SK-N-SH (cell line): Measurements from ENCODE around the gene OR2T10. TPM values are rescaled to one million over a fixed set of nuclear protein-coding genes. Genes with fewer than 3 reads are reported as not detected.

Experiments
- CTCF ChIA-PET: fragments of 300-600, 350-600 bp; formaldehyde crosslinking; extraction: SDS; loops from one replicate; lab custom pipeline; 2021; lab: Yijun Ruan, JAX
- POLR2A ChIA-PET: fragments of 350-600 bp; sonication (Branson Sonifier 250); formaldehyde crosslinking; extraction: SDS; loops from one replicate; lab custom pipeline; 2020; ENCODE audit warnings: antibody characterized with exemption, inconsistent platforms; lab: Yijun Ruan, JAX
- DNase-seq: peaks from one replicate; pipeline ENCODE4 v3.0.0; 2012
- H2AFZ ChIP-seq: fragments of 200-600 bp; sonication (generic); 2 replicates; pipeline ENCODE4 v1.8.1; 2016; ENCODE audit warnings: antibody characterized with exemption, mild to moderate bottlenecking, low read depth
- H3F3A ChIP-seq: fragments of 200-600 bp; sonication (generic); replicated peaks from 2 replicates; pipeline ENCODE3; 2016; ENCODE audit warnings: antibody characterized with exemption, mild to moderate bottlenecking; ENCODE audit not compliant: insufficient read depth
- H3K27ac ChIP-seq, 2 experiments: fragments of 200-500 bp in 1 of 2; fragments of 200-600 bp in 1 of 2; sonication (Bioruptor generic) in 1 of 2; sonication (generic), shearing (Covaris generic) in 1 of 2; 2 replicates each; pipeline versions ENCODE4 v1.5.1 to v1.6.1; 2014 to 2016; ENCODE audit warnings: low read depth in 2 of 2, inconsistent platforms in 1 of 2, low read length in 1 of 2, mild to moderate bottlenecking in 1 of 2, mixed read lengths in 1 of 2
- H3K27me3 ChIP-seq: fragments of 200-600 bp; sonication (generic), shearing (Covaris generic); 2 replicates; pipeline ENCODE4 v1.6.1; 2016; ENCODE audit warnings: mixed run types; ENCODE audit not compliant: insufficient read depth
- H3K36me3 ChIP-seq, 2 experiments: fragments of 200-500 bp in 1 of 2; fragments of 200-600 bp in 1 of 2; sonication (Bioruptor generic) in 1 of 2; sonication (generic) in 1 of 2; replicated peaks in 1 of 2; 2 replicates each; pipeline versions ENCODE3 to v1.5.1; 2014 to 2016; ENCODE audit warnings: low read length in 1 of 2, mild to moderate bottlenecking in 1 of 2; ENCODE audit not compliant: insufficient read depth in 2 of 2, control insufficient read depth in 1 of 2
- H3K4me1 ChIP-seq, 2 experiments: fragments of 200-500 bp in 1 of 2; fragments of 200-600 bp in 1 of 2; sonication (Bioruptor generic) in 1 of 2; sonication (generic), shearing (Covaris generic) in 1 of 2; 2 replicates each; pipeline versions ENCODE4 v1.5.1 to v1.6.1; 2014 to 2016; ENCODE audit warnings: low read depth in 1 of 2, low read length in 1 of 2, mixed run types in 1 of 2; ENCODE audit not compliant: insufficient read depth in 2 of 2, control insufficient read depth in 1 of 2
- H3K4me2 ChIP-seq: fragments of 200-600 bp; sonication (generic), shearing (Covaris generic); 2 replicates; pipeline ENCODE4 v1.6.1; 2017; ENCODE audit warnings: mixed run types
- H3K4me3 ChIP-seq, 2 experiments: fragments of 200-500 bp in 1 of 2; fragments of 200-600 bp in 1 of 2; sonication (Bioruptor generic) in 1 of 2; sonication (generic), shearing (Covaris generic) in 1 of 2; 2 replicates each; pipeline versions ENCODE4 v1.5.1 to v1.8.1; 2014 to 2016; ENCODE audit warnings: low read depth in 2 of 2, inconsistent platforms in 1 of 2, low read length in 1 of 2, mild to moderate bottlenecking in 1 of 2, mixed read lengths in 1 of 2, moderate library complexity in 1 of 2
- H3K79me2 ChIP-seq: fragments of 200-600 bp; sonication (generic); 2 replicates; pipeline ENCODE4 v1.8.1; 2017; ENCODE audit warnings: mild to moderate bottlenecking; ENCODE audit not compliant: insufficient read depth
- H3K9ac ChIP-seq: fragments of 200-600 bp; sonication (generic); 2 replicates; pipeline ENCODE4 v1.6.1; 2017; ENCODE audit warnings: mixed run types
- H3K9me2 ChIP-seq: fragments of 200-600 bp; sonication (generic); 2 replicates; pipeline ENCODE4 v1.6.1; 2017; ENCODE audit warnings: mixed run types
- H3K9me3 ChIP-seq: fragments of 200-600 bp; sonication (generic); 2 replicates; pipeline ENCODE4 v1.6.1; 2017; ENCODE audit warnings: mixed run types, mild to moderate bottlenecking, moderate library complexity
- H4K20me1 ChIP-seq: fragments of 200-600 bp; sonication (generic); 2 replicates; pipeline ENCODE4 v1.6.1; 2017; ENCODE audit warnings: mild to moderate bottlenecking, mixed run types; ENCODE audit not compliant: insufficient read depth
- CHD2 ChIP-seq: fragments of 150-350 bp; IDR thresholded peaks from 2 replicates; pipeline ENCODE4 v1.6.1; 2018; ENCODE audit warnings: low read length; ENCODE audit not compliant: partially characterized antibody
- ELF1 ChIP-seq: IDR thresholded peaks from 2 replicates; pipeline ENCODE4 v1.4.0; 2012
- EZH2phosphoT487 ChIP-seq: fragments of 200-600 bp; sonication (generic); IDR thresholded peaks from 2 replicates; pipeline ENCODE4 v1.6.1; 2017; ENCODE audit warnings: low read depth, mixed run types, mild to moderate bottlenecking, antibody characterized with exemption, moderate library complexity, borderline replicate concordance
- GATA2 ChIP-seq: sonication (generic); formaldehyde crosslinking; IDR thresholded peaks from 2 replicates; pipeline ENCODE4 v1.5.0; 2020; ENCODE audit warnings: mild to moderate bottlenecking, missing genetic modification reagents
- IRF3 ChIP-seq: fragments of 150-350 bp; IDR thresholded peaks from 2 replicates; pipeline ENCODE4 v1.6.1; 2016; ENCODE audit warnings: mild to moderate bottlenecking, low read depth, low read length
- JUND ChIP-seq: IDR thresholded peaks from 2 replicates; pipeline ENCODE4 v1.4.0; 2012
- MAX ChIP-seq: IDR thresholded peaks from 2 replicates; pipeline ENCODE4 v1.4.0; 2012; ENCODE audit warnings: low read depth
- NRF1 ChIP-seq: IDR thresholded peaks from 2 replicates; pipeline ENCODE4 v1.6.1; 2012; ENCODE audit warnings: low read depth, mild to moderate bottlenecking, low read length
- POLR2AphosphoS5 ChIP-seq: IDR thresholded peaks from 2 replicates; pipeline ENCODE4 v1.6.1; 2012; ENCODE audit warnings: low read depth, low read length
- REST ChIP-seq: IDR thresholded peaks from 2 replicates; pipeline ENCODE4 v1.6.1; 2012; ENCODE audit warnings: mild to moderate bottlenecking, low read depth, low read length, moderate library complexity
- RFX5 ChIP-seq: IDR thresholded peaks from 2 replicates; pipeline ENCODE4 v1.6.1; 2012; ENCODE audit warnings: mild to moderate bottlenecking, improper control_type of control experiment, low read length
- SMC3 ChIP-seq: IDR thresholded peaks from 2 replicates; pipeline ENCODE4 v1.6.1; 2012; ENCODE audit warnings: low read depth, low read length, improper control_type of control experiment
- TAF1 ChIP-seq: IDR thresholded peaks from 2 replicates; pipeline ENCODE4 v1.6.1; 2012; ENCODE audit warnings: low read depth, mild to moderate bottlenecking, low read length, moderate library complexity, borderline replicate concordance
- TCF12 ChIP-seq: IDR thresholded peaks from 2 replicates; pipeline ENCODE4 v1.4.0; 2012
- TEAD4 ChIP-seq: IDR thresholded peaks from 2 replicates; pipeline ENCODE4 v1.4.0; 2012; ENCODE audit warnings: mild to moderate bottlenecking, borderline replicate concordance; ENCODE audit not compliant: insufficient read depth
- USF1 ChIP-seq: IDR thresholded peaks from 2 replicates; pipeline ENCODE4 v1.4.0; 2012; ENCODE audit warnings: low read depth, borderline replicate concordance
- ZBTB33 ChIP-seq: IDR thresholded peaks from 2 replicates; pipeline ENCODE4 v1.4.0; 2012; ENCODE audit warnings: low read depth, borderline replicate concordance
- WGBS: methylation state at CpG from one replicate; pipeline ENCODE4 v1.1.6; 2017; ENCODE audit warnings: low lambda C conversion rate; 5-methylcytosine and 5-hydroxymethylcytosine counted together
- polyA plus RNA-seq, 3 experiments: library from polyadenylated mRNA; depleted of rRNA; stranded (reverse); fragments of >200 nt; gene quantifications; 2 replicates each; pipeline ENCODE4 v1.2.3, GENCODE V29; 2012

The OR2T10 gene
- polyA plus RNA-seq, 1 of the 3 experiments (the other 2 are of a cell fraction) = not detected

GRCh38 chr1:248589334-248589733 is 8.2 kb downstream of the OR2T10 start:
- Histone ChIP-seq H3K9ac (no peak overlapping the region), H3K27ac (no peak overlapping the region), H3K4me2 (no peak overlapping the region), H3K36me3 (no peaks in the 10 kb centered on the region), H3K9me2 (no peaks in the 10 kb centered on the region), H2AFZ (no peak overlapping the region), H3K4me3 (no peak overlapping the region), H3K27me3 (no peaks in the 10 kb centered on the region; the same call in 1 of the 2 replicates), H3K79me2 (no peaks in the 10 kb centered on the region), H3F3A (no peaks in the 10 kb centered on the region), H3K9me3 (no peaks in the 10 kb centered on the region), H3K4me1 (no peaks in the 10 kb centered on the region), H4K20me1 (no peaks in the 10 kb centered on the region)
- CTCF ChIA-PET = interaction anchor here (1.1 kb wide), 1 partner anchor 32 kb away, joined by 3 read pairs; no protein-coding TSS in a partner anchor
- no peak for DNase-seq
- WGBS = 7% methylated on average over 3 of the region's 3 CpGs
- no peak for TF ChIP-seq ELF1
- TF ChIP-seq JUND = no peak
- no peak for TF ChIP-seq SMC3
- TF ChIP-seq EZH2phosphoT487 = no peak
- no peak for TF ChIP-seq TEAD4
- no peak for TF ChIP-seq REST
- no peak for TF ChIP-seq CHD2
- TF ChIP-seq TAF1 = no peak
- TF ChIP-seq IRF3 = no peak
- no peak for TF ChIP-seq ZBTB33
- TF ChIP-seq RFX5 = no peak
- POLR2A ChIA-PET = no interaction called here

- 2% methylated on average over 3 of the region's 3 CpGs for WGBS
- Histone ChIP-seq H3K9me2 (no peaks in the 10 kb centered on the region), H3K9me3 (no peaks in the 10 kb centered on the region), H3K4me3 (no peak overlapping the region), H4K20me1 (no peaks in the 10 kb centered on the region), H3K9ac (no peak overlapping the region), H3F3A (no peaks in the 10 kb centered on the region), H3K4me1 (no peaks in the 10 kb centered on the region), H3K36me3 (no peaks in the 10 kb centered on the region), H2AFZ (no peak overlapping the region), H3K4me2 (no peak overlapping the region), H3K79me2 (no peaks in the 10 kb centered on the region), H3K27ac (no peak overlapping the region), H3K27me3 (no peaks in the 10 kb centered on the region)
- CTCF ChIA-PET = no interaction called here
- DNase-seq = no peak
- POLR2A ChIA-PET = no interaction called here
- TF ChIP-seq TCF12 = no peak
- TF ChIP-seq GATA2 (CRISPR knock-in tag) = no peak
- no peak for TF ChIP-seq NRF1
- TF ChIP-seq MAX = no peak
- no peak for TF ChIP-seq USF1
- TF ChIP-seq ZBTB33 = no peak
- TF ChIP-seq POLR2AphosphoS5 = no peak
These were observed 12.2 kb downstream of the OR2T10 start for GRCh38 chr1:248585266-248585665.
